ENCODE measurements around the gene ATP8B3.

Gene ATP8B3

GRCh38 chr19:1845642-1846041 is 33.6 kb upstream of the ATP8B3 start:
- FAIRE-seq, result no peak
- DNase-seq (ENCODE audit: insufficient read length, low spot score), result no peak
- no peak for TF ChIP-seq POLR2A (IDR thresholded peaks at IDR 0.05; ENCODE audit: low read depth, low read length)
- no peak for TF ChIP-seq SPI1 (IDR thresholded peaks at IDR 0.05; ENCODE audit: low read depth, low read length)
- TF ChIP-seq POU2F2 (IDR thresholded peaks at IDR 0.05; ENCODE audit: low read depth, low read length), result no peak
- no peak for TF ChIP-seq TAF1 (IDR thresholded peaks at IDR 0.05; ENCODE audit: low read depth, low read length)
- no peak for TF ChIP-seq PAX5 (IDR thresholded peaks at IDR 0.05; ENCODE audit: insufficient read depth, low read length, severe bottlenecking)
- TF ChIP-seq POLR2AphosphoS5 (IDR thresholded peaks at IDR 0.05; ENCODE audit: low read depth, low read length), result no peak

- no peak for DNase-seq (ENCODE audit: insufficient read length, low spot score)
- TF ChIP-seq POLR2AphosphoS5 (IDR thresholded peaks at IDR 0.05; ENCODE audit: low read depth, low read length), result no peak
- TF ChIP-seq TAF1 (IDR thresholded peaks at IDR 0.05; ENCODE audit: low read depth, low read length), result no peak
- TF ChIP-seq POU2F2 (IDR thresholded peaks at IDR 0.05; ENCODE audit: low read depth, low read length), result no peak
- TF ChIP-seq SPI1 (IDR thresholded peaks at IDR 0.05; ENCODE audit: low read depth, low read length), result no peak
- no peak for TF ChIP-seq POLR2A (IDR thresholded peaks at IDR 0.05; ENCODE audit: low read depth, low read length)
- no peak for TF ChIP-seq PAX5 (IDR thresholded peaks at IDR 0.05; ENCODE audit: insufficient read depth, low read length, severe bottlenecking)
- no peak for FAIRE-seq
Measured at GRCh38 chr19:1845125-1845515, 33.0 kb upstream of the ATP8B3 start.

- no peak for FAIRE-seq
Measured at GRCh38 chr19:1844513-1845124, 32.5 kb upstream of the ATP8B3 start.

GRCh38 chr19:1843646-1844394 is 31.7 kb upstream of the ATP8B3 start:
- FAIRE-seq, result no peak

More at GRCh38 chr19:1844513-1845124, 32.5 kb upstream of the ATP8B3 start:
- no peak for TF ChIP-seq POLR2AphosphoS5 (IDR thresholded peaks at IDR 0.05; ENCODE audit: low read depth, low read length)
- TF ChIP-seq PAX5 (IDR thresholded peaks at IDR 0.05; ENCODE audit: insufficient read depth, low read length, severe bottlenecking), result no peak
- no peak for TF ChIP-seq SPI1 (IDR thresholded peaks at IDR 0.05; ENCODE audit: low read depth, low read length)
- TF ChIP-seq TAF1 (IDR thresholded peaks at IDR 0.05; ENCODE audit: low read depth, low read length), result no peak
- no peak for TF ChIP-seq POLR2A (IDR thresholded peaks at IDR 0.05; ENCODE audit: low read depth, low read length)
- no peak for TF ChIP-seq POU2F2 (IDR thresholded peaks at IDR 0.05; ENCODE audit: low read depth, low read length)
- no peak for DNase-seq (ENCODE audit: insufficient read length, low spot score)

GRCh38 chr19:1843116-1843515 is 31.0 kb upstream of the ATP8B3 start:
- FAIRE-seq (no peak), DNase-seq (ENCODE audit: insufficient read length, low spot score) (no peak)
- TF ChIP-seq TAF1 (IDR thresholded peaks at IDR 0.05; ENCODE audit: low read depth, low read length) (no peak), SPI1 (IDR thresholded peaks at IDR 0.05; ENCODE audit: low read depth, low read length) (no peak), POLR2AphosphoS5 (IDR thresholded peaks at IDR 0.05; ENCODE audit: low read depth, low read length) (no peak), POU2F2 (IDR thresholded peaks at IDR 0.05; ENCODE audit: low read depth, low read length) (no peak), POLR2A (IDR thresholded peaks at IDR 0.05; ENCODE audit: low read depth, low read length) (no peak), PAX5 (IDR thresholded peaks at IDR 0.05; ENCODE audit: insufficient read depth, low read length, severe bottlenecking) (no peak)

More at GRCh38 chr19:1843646-1844394, 31.7 kb upstream of the ATP8B3 start:
- no peak for DNase-seq (ENCODE audit: insufficient read length, low spot score)
- TF ChIP-seq TAF1 (IDR thresholded peaks at IDR 0.05; ENCODE audit: low read depth, low read length) (no peak), PAX5 (IDR thresholded peaks at IDR 0.05; ENCODE audit: insufficient read depth, low read length, severe bottlenecking) (no peak), POU2F2 (IDR thresholded peaks at IDR 0.05; ENCODE audit: low read depth, low read length) (no peak), POLR2AphosphoS5 (IDR thresholded peaks at IDR 0.05; ENCODE audit: low read depth, low read length) (no peak), SPI1 (IDR thresholded peaks at IDR 0.05; ENCODE audit: low read depth, low read length) (no peak)

GRCh38 chr19:1841209-1841924 is 29.3 kb upstream of the ATP8B3 start:
- TF ChIP-seq TAF1 (IDR thresholded peaks at IDR 0.05; ENCODE audit: low read depth, low read length) (no peak), POU2F2 (IDR thresholded peaks at IDR 0.05; ENCODE audit: low read depth, low read length) (no peak), POLR2AphosphoS5 (IDR thresholded peaks at IDR 0.05; ENCODE audit: low read depth, low read length) (no peak), POLR2A (IDR thresholded peaks at IDR 0.05; ENCODE audit: low read depth, low read length) (no peak), SPI1 (IDR thresholded peaks at IDR 0.05; ENCODE audit: low read depth, low read length) (no peak), PAX5 (IDR thresholded peaks at IDR 0.05; ENCODE audit: insufficient read depth, low read length, severe bottlenecking) (no peak)
- no peak for FAIRE-seq

GRCh38 chr19:1840541-1841115 is 28.6 kb upstream of the ATP8B3 start:
- no peak for FAIRE-seq
- no peak for TF ChIP-seq POLR2A (IDR thresholded peaks at IDR 0.05; ENCODE audit: low read depth, low read length)
- TF ChIP-seq SPI1 (IDR thresholded peaks at IDR 0.05; ENCODE audit: low read depth, low read length), result no peak
- DNase-seq (ENCODE audit: insufficient read length, low spot score), result no peak

More at GRCh38 chr19:1841209-1841924, 29.3 kb upstream of the ATP8B3 start:
- no peak for DNase-seq (ENCODE audit: insufficient read length, low spot score)

- DNase-seq (ENCODE audit: insufficient read length, low spot score) (no peak), FAIRE-seq (no peak)
- TF ChIP-seq TAF1 (IDR thresholded peaks at IDR 0.05; ENCODE audit: low read depth, low read length), result no peak
- no peak for TF ChIP-seq SPI1 (IDR thresholded peaks at IDR 0.05; ENCODE audit: low read depth, low read length)
- TF ChIP-seq POU2F2 (IDR thresholded peaks at IDR 0.05; ENCODE audit: low read depth, low read length), result no peak
- no peak for TF ChIP-seq PAX5 (IDR thresholded peaks at IDR 0.05; ENCODE audit: insufficient read depth, low read length, severe bottlenecking)
- no peak for TF ChIP-seq POLR2A (IDR thresholded peaks at IDR 0.05; ENCODE audit: low read depth, low read length)
Measured at GRCh38 chr19:1839658-1840540, 27.8 kb upstream of the ATP8B3 start.
